GM23248 (cell line): ENCODE results near the gene CPSF4L.

Source experiments
- EZH2 ChIP-seq: fragments of 200-600 bp; sonication (generic); IDR thresholded peaks from 2 replicates; pipeline ENCODE4 v1.6.1; 2018; ENCODE audit warnings: antibody characterized with exemption, mild to moderate bottlenecking; ENCODE audit not compliant: insufficient read depth, poor library complexity, severe bottlenecking
- EZH2phosphoT487 ChIP-seq: fragments of 200-600 bp; sonication (generic); IDR thresholded peaks from 2 replicates; pipeline ENCODE4 v1.6.1; 2018; ENCODE audit warnings: antibody characterized with exemption, moderate library complexity, mild to moderate bottlenecking, low read depth; ENCODE audit not compliant: insufficient read depth

GRCh38 chr17:73199751-73200317 lies 61.8 kb downstream of the CPSF4L start:
- TF ChIP-seq EZH2 (no peak), EZH2phosphoT487 (no peak)
